Measurements from ENCODE around the gene DYTN.

- TF ChIP-seq, protein P1, sequence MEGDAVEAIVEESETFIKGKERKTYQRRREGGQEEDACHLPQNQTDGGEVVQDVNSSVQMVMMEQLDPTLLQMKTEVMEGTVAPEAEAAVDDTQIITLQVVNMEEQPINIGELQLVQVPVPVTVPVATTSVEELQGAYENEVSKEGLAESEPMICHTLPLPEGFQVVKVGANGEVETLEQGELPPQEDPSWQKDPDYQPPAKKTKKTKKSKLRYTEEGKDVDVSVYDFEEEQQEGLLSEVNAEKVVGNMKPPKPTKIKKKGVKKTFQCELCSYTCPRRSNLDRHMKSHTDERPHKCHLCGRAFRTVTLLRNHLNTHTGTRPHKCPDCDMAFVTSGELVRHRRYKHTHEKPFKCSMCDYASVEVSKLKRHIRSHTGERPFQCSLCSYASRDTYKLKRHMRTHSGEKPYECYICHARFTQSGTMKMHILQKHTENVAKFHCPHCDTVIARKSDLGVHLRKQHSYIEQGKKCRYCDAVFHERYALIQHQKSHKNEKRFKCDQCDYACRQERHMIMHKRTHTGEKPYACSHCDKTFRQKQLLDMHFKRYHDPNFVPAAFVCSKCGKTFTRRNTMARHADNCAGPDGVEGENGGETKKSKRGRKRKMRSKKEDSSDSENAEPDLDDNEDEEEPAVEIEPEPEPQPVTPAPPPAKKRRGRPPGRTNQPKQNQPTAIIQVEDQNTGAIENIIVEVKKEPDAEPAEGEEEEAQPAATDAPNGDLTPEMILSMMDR (IDR thresholded peaks at IDR 0.05) = no peak
- TF ChIP-seq, protein P2, sequence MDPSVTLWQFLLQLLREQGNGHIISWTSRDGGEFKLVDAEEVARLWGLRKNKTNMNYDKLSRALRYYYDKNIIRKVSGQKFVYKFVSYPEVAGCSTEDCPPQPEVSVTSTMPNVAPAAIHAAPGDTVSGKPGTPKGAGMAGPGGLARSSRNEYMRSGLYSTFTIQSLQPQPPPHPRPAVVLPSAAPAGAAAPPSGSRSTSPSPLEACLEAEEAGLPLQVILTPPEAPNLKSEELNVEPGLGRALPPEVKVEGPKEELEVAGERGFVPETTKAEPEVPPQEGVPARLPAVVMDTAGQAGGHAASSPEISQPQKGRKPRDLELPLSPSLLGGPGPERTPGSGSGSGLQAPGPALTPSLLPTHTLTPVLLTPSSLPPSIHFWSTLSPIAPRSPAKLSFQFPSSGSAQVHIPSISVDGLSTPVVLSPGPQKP (IDR thresholded peaks at IDR 0.05; ENCODE audit: low read depth, low read length) = no peak
- TF ChIP-seq, protein P3, sequence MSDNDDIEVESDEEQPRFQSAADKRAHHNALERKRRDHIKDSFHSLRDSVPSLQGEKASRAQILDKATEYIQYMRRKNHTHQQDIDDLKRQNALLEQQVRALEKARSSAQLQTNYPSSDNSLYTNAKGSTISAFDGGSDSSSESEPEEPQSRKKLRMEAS (IDR thresholded peaks at IDR 0.05) = no peak
- TF ChIP-seq KDM1A (IDR thresholded peaks at IDR 0.05; ENCODE audit: low read depth) (no peak), POLR2A (IDR thresholded peaks at IDR 0.05; ENCODE audit: low read length) (no peak), FOSB (CRISPR knock-in tag; IDR thresholded peaks at IDR 0.05) (no peak), ZC3H11A (IDR thresholded peaks at IDR 0.05) (no peak), MAFK (IDR thresholded peaks at IDR 0.05; ENCODE audit: partially characterized antibody) (no peak), HOXA7 (CRISPR knock-in tag; IDR thresholded peaks at IDR 0.05) (no peak), HMGXB4 (CRISPR knock-in tag; IDR thresholded peaks at IDR 0.05; ENCODE audit: borderline replicate concordance) (no peak), EP300 (IDR thresholded peaks at IDR 0.05) (no peak), HOXB13 (CRISPR knock-in tag; IDR thresholded peaks at IDR 0.05; ENCODE audit: low read depth) (no peak)
- TF ChIP-seq, protein P4, sequence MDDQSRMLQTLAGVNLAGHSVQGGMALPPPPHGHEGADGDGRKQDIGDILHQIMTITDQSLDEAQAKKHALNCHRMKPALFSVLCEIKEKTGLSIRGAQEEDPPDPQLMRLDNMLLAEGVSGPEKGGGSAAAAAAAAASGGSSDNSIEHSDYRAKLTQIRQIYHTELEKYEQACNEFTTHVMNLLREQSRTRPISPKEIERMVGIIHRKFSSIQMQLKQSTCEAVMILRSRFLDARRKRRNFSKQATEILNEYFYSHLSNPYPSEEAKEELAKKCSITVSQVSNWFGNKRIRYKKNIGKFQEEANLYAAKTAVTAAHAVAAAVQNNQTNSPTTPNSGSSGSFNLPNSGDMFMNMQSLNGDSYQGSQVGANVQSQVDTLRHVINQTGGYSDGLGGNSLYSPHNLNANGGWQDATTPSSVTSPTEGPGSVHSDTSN (IDR thresholded peaks at IDR 0.05) = no peak
- TF ChIP-seq, protein P5, sequence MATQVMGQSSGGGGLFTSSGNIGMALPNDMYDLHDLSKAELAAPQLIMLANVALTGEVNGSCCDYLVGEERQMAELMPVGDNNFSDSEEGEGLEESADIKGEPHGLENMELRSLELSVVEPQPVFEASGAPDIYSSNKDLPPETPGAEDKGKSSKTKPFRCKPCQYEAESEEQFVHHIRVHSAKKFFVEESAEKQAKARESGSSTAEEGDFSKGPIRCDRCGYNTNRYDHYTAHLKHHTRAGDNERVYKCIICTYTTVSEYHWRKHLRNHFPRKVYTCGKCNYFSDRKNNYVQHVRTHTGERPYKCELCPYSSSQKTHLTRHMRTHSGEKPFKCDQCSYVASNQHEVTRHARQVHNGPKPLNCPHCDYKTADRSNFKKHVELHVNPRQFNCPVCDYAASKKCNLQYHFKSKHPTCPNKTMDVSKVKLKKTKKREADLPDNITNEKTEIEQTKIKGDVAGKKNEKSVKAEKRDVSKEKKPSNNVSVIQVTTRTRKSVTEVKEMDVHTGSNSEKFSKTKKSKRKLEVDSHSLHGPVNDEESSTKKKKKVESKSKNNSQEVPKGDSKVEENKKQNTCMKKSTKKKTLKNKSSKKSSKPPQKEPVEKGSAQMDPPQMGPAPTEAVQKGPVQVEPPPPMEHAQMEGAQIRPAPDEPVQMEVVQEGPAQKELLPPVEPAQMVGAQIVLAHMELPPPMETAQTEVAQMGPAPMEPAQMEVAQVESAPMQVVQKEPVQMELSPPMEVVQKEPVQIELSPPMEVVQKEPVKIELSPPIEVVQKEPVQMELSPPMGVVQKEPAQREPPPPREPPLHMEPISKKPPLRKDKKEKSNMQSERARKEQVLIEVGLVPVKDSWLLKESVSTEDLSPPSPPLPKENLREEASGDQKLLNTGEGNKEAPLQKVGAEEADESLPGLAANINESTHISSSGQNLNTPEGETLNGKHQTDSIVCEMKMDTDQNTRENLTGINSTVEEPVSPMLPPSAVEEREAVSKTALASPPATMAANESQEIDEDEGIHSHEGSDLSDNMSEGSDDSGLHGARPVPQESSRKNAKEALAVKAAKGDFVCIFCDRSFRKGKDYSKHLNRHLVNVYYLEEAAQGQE (IDR thresholded peaks at IDR 0.05) = no peak
Observed at GRCh38 chr2:206716623-206717022, 1.6 kb downstream of the DYTN start.
